DND-41 (cell line): ENCODE measurements around the gene PSKH1.

Experiments used
- ATAC-seq: fragments of 200-7000 bp; cut with Tn5 transposase; 3 replicates; pipeline ENCODE4 v1.9.1; 2021; ENCODE audit warnings: low read depth; ENCODE audit not compliant: insufficient read depth
- DNase-seq: peaks from one replicate; pipeline ENCODE4 v3.0.0-alpha.2; 2020
- H2AFZ ChIP-seq: 2 replicates; pipeline ENCODE4 v1.6.0; 2012; ENCODE audit warnings: low read depth, low read length
- H3K27ac ChIP-seq: 2 replicates; pipeline ENCODE4 v1.5.1; 2012; ENCODE audit warnings: low read length, inconsistent platforms
- H3K27me3 ChIP-seq: fragments of 200-600 bp; sonication (generic); 2 replicates; pipeline ENCODE4 v1.6.0; 2012; ENCODE audit warnings: low read length, mild to moderate bottlenecking, inconsistent platforms; ENCODE audit not compliant: insufficient read depth, poor library complexity
- H3K36me3 ChIP-seq: 2 replicates; pipeline ENCODE4 v1.5.1; 2012; ENCODE audit warnings: low read length, inconsistent platforms; ENCODE audit not compliant: insufficient read depth
- H3K4me1 ChIP-seq: 2 replicates; pipeline ENCODE4 v1.5.1; 2012; ENCODE audit warnings: mild to moderate bottlenecking, low read length; ENCODE audit not compliant: insufficient read depth
- H3K4me2 ChIP-seq: 2 replicates; pipeline ENCODE4 v1.6.0; 2012; ENCODE audit warnings: mild to moderate bottlenecking, moderate library complexity, low read length, inconsistent platforms; ENCODE audit not compliant: insufficient read depth
- H3K4me3 ChIP-seq, 2 experiments: fragments of 200-600 bp in 1 of 2; shearing (Covaris generic) in 1 of 2; 2 replicates each; pipeline ENCODE4 v1.5.1; 2012 to 2016; ENCODE audit warnings: inconsistent platforms in 2 of 2, low read length in 2 of 2, mild to moderate bottlenecking in 2 of 2, low read depth in 1 of 2, moderate library complexity in 1 of 2
- H3K79me2 ChIP-seq: 2 replicates; pipeline ENCODE4 v1.6.0; 2012; ENCODE audit warnings: low read length, inconsistent platforms; ENCODE audit not compliant: insufficient read depth
- H3K9ac ChIP-seq: 2 replicates; pipeline ENCODE4 v1.6.0; 2012; ENCODE audit warnings: low read depth, mild to moderate bottlenecking, inconsistent platforms, low read length, moderate library complexity
- H3K9me3 ChIP-seq: 2 replicates; pipeline ENCODE4 v1.5.1; 2012; ENCODE audit warnings: low read length, moderate library complexity, mild to moderate bottlenecking, inconsistent platforms; ENCODE audit not compliant: insufficient read depth, severe bottlenecking
- H4K20me1 ChIP-seq: 2 replicates; pipeline ENCODE4 v1.6.0; 2012; ENCODE audit warnings: low read length; ENCODE audit not compliant: insufficient read depth
- EZH2 ChIP-seq: IDR thresholded peaks from 3 replicates; pipeline ENCODE4 v1.6.1; 2012; ENCODE audit warnings: borderline replicate concordance, low read depth, mild to moderate bottlenecking, moderate library complexity, low read length, inconsistent platforms; ENCODE audit not compliant: severe bottlenecking
- TF ChIP-seq, protein P1 (sequence below): IDR thresholded peaks from 2 replicates; pipeline ENCODE4 v1.5.1; 2012; ENCODE audit warnings: borderline replicate concordance, low read length, moderate library complexity, mild to moderate bottlenecking; ENCODE audit not compliant: poor library complexity, severe bottlenecking; ENCODE audit errors: extremely low read depth

The PSKH1 gene

DNA sequence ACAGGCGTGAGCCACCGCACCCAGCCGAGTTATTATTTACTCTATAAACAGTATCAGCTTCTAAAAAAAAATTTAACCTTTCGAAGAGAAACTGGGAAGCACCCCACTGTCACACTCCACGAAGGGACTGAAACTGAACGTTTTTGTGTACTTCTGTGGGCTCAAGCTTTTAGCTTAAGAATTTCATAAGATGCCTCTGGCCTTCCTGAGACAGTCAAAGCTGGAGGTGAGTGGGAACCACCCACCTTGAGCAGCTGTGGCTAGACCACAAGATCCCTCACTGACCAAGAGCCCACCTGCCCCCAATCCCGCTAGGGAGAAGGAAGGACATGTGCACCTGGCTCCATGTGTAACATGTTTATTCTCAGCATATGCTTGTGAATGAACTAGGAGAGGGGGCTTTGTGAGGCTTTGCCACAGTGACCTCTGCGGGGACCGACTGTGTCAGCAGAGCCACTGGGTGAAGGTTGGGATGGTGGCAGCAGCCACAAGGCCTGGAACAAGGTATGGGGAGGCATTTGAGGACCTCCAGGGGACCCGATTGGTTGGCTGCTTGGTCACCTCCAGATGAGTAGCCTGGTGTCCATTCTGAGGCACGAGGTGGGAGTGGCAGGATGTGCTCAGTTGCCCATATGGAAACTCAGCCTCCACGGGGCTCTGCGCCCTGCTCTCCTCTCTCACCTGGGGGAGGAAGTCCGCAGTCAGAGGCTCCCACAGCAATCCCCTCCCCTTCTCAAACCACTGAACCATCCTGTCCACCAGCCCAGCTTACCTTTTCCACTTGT, 82.5 kb downstream of the PSKH1 start:
- H3K36me3 ChIP-seq, result no peaks in the 10 kb centered on the region
- H3K4me2 ChIP-seq, result no peak overlapping the region
- no peaks in the 10 kb centered on the region for H3K9me3 ChIP-seq
- H3K4me3 ChIP-seq, result no peak overlapping the region
- H3K27ac ChIP-seq, result no peak overlapping the region
- no peak overlapping the region for H2AFZ ChIP-seq
- DNase-seq, result no peak
- TF ChIP-seq, protein P1, sequence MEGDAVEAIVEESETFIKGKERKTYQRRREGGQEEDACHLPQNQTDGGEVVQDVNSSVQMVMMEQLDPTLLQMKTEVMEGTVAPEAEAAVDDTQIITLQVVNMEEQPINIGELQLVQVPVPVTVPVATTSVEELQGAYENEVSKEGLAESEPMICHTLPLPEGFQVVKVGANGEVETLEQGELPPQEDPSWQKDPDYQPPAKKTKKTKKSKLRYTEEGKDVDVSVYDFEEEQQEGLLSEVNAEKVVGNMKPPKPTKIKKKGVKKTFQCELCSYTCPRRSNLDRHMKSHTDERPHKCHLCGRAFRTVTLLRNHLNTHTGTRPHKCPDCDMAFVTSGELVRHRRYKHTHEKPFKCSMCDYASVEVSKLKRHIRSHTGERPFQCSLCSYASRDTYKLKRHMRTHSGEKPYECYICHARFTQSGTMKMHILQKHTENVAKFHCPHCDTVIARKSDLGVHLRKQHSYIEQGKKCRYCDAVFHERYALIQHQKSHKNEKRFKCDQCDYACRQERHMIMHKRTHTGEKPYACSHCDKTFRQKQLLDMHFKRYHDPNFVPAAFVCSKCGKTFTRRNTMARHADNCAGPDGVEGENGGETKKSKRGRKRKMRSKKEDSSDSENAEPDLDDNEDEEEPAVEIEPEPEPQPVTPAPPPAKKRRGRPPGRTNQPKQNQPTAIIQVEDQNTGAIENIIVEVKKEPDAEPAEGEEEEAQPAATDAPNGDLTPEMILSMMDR, result no peak
- TF ChIP-seq EZH2, result no peak
- H3K4me1 ChIP-seq, result no peaks in the 10 kb centered on the region
- no peaks in the 10 kb centered on the region for H4K20me1 ChIP-seq
- ATAC-seq, result no peak
- no peaks in the 10 kb centered on the region for H3K27me3 ChIP-seq
- H3K79me2 ChIP-seq, result no peaks in the 10 kb centered on the region
- H3K9ac ChIP-seq, result no peak overlapping the region

DNA sequence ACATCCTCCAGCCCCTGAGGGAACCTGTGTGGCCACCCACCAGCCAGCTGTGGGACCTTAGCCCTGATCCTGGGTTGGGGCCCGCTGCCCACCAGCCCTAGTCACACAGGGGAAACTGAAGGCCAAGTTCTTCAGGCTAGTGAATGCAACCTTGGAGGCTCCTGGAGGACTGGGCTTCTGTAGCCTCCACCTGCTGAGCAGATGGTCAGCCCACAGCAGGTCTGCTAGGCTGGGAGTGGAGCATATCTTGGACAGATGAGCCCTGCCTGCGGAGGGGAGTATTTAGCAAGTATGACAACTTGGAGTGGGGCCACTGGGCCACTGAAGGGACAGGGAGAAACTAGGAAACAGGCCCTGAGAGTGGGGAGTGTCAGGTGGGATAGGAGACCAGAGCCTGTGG, 83.2 kb downstream of the PSKH1 start:
- Histone ChIP-seq H3K4me3 (no peak overlapping the region), H3K9me3 (no peaks in the 10 kb centered on the region), H3K9ac (no peak overlapping the region), H3K36me3 (no peaks in the 10 kb centered on the region), H3K4me1 (no peaks in the 10 kb centered on the region), H3K4me2 (no peak overlapping the region), H3K79me2 (no peaks in the 10 kb centered on the region), H3K27me3 (no peaks in the 10 kb centered on the region), H3K27ac (no peak overlapping the region), H2AFZ (no peak overlapping the region), H4K20me1 (no peaks in the 10 kb centered on the region)
- ATAC-seq, result no peak
- TF ChIP-seq, protein P1, result no peak
- no peak for TF ChIP-seq EZH2
- no peak for DNase-seq

DNA sequence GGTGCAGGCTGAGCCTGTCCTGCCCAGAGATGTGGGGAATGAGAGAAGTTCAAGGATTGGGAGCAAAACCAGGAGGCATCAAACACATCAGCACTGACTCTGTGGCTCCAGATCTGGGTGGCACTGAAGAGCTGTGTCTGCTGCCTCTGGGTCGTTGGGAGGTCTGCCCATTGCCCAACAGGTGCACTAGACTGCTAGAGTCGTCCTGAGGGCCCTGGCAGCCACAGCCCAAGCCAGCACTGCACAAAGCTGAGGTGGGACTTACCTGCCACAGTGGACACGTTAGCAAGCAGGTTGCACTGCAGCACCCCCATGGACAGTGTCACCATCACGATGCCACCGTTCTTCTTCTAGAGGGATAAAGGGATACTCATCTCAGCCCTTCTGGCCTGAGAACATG, 84.0 kb downstream of the PSKH1 start:
- H3K4me3 ChIP-seq, result no peak overlapping the region
- H2AFZ ChIP-seq, result no peak overlapping the region
- no peak overlapping the region for H3K4me2 ChIP-seq
- DNase-seq (no peak), ATAC-seq (no peak)
- H3K79me2 ChIP-seq, result no peaks in the 10 kb centered on the region
- H3K9ac ChIP-seq, result no peak overlapping the region; the same call in 1 of the 2 replicates
- no peaks in the 10 kb centered on the region for H4K20me1 ChIP-seq
- no peaks in the 10 kb centered on the region for H3K36me3 ChIP-seq
- TF ChIP-seq, protein P1, result no peak
- no peak for TF ChIP-seq EZH2
- H3K27me3 ChIP-seq, result no peaks in the 10 kb centered on the region
- H3K27ac ChIP-seq, result no peak overlapping the region
- no peaks in the 10 kb centered on the region for H3K9me3 ChIP-seq
- H3K4me1 ChIP-seq, result no peaks in the 10 kb centered on the region
